Ovary (tissue), 3 donors: ENCODE results near the gene MYPN.

ENCODE experiments used
- EP300 ChIP-seq: sonication (generic); formaldehyde crosslinking; IDR thresholded peaks from one replicate; pipeline ENCODE4 v1.6.1; 2017; ENCODE audit warnings: antibody characterized with exemption
- POLR2A ChIP-seq: fragments of 450-650 bp; IDR thresholded peaks from one replicate; pipeline ENCODE4 v1.6.1; 2017; ENCODE audit warnings: antibody characterized with exemption, mild to moderate bottlenecking, moderate library complexity
- TF ChIP-seq, protein P1 (sequence below), 3 donors: fragments of 450-650 bp in 2 of 3; fragments of 200-600 bp in 1 of 3; IDR thresholded peaks; one replicate each; pipeline versions ENCODE4 v1.5.1 to v1.8.0; 2016 to 2022; ENCODE audit warnings: antibody characterized with exemption in 3 of 3, mild to moderate bottlenecking in 1 of 3
- donor health status: DM: no; HTN: no; CAD: no.

GRCh38 chr10:68247931-68248330, 138.6 kb downstream of the MYPN start:
- TF ChIP-seq, protein P1, sequence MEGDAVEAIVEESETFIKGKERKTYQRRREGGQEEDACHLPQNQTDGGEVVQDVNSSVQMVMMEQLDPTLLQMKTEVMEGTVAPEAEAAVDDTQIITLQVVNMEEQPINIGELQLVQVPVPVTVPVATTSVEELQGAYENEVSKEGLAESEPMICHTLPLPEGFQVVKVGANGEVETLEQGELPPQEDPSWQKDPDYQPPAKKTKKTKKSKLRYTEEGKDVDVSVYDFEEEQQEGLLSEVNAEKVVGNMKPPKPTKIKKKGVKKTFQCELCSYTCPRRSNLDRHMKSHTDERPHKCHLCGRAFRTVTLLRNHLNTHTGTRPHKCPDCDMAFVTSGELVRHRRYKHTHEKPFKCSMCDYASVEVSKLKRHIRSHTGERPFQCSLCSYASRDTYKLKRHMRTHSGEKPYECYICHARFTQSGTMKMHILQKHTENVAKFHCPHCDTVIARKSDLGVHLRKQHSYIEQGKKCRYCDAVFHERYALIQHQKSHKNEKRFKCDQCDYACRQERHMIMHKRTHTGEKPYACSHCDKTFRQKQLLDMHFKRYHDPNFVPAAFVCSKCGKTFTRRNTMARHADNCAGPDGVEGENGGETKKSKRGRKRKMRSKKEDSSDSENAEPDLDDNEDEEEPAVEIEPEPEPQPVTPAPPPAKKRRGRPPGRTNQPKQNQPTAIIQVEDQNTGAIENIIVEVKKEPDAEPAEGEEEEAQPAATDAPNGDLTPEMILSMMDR (IDR thresholded peaks at IDR 0.05): no peak
- TF ChIP-seq POLR2A (no peak), EP300 (no peak)
